ELF-1 (cell line): Measurements from ENCODE around the gene PHTF2.
"Not testable (repeated sequence)": the region's sequence is repeated elsewhere in the genome, so short reads cannot be mapped to it uniquely, and the experiment has no call there.

Experiments used
- DNase-seq: peaks from one replicate; pipeline ENCODE4 v3.0.0-alpha.2; 2016; ENCODE audit warnings: low read depth, low spot score

The PHTF2 gene

GRCh38 chr7:77989981-77990566, 191.5 kb downstream of the PHTF2 start:
- peak; percentile 75 for DNase-seq

- DNase-seq: no peak
Measured at GRCh38 chr7:77991656-77992055, 193.1 kb downstream of the PHTF2 start.

- DNase-seq: no peak
Measured at GRCh38 chr7:77993838-77994237, 195.3 kb downstream of the PHTF2 start.

- DNase-seq: peak; percentile 58
Measured at GRCh38 chr7:77995717-77996116, 197.1 kb downstream of the PHTF2 start.

GRCh38 chr7:77999168-77999567, 200.6 kb downstream of the PHTF2 start:
- DNase-seq: not testable (repeated sequence)

GRCh38 chr7:78002021-78002420, 203.4 kb downstream of the PHTF2 start:
- no peak for DNase-seq

GRCh38 chr7:78002715-78003114, 204.1 kb downstream of the PHTF2 start:
- no peak for DNase-seq

- peak; percentile 98 for DNase-seq
Measured at GRCh38 chr7:78006063-78006755, 207.6 kb downstream of the PHTF2 start.
